Measurements from ENCODE around the gene TMEM106C.

TMEM106C gene

GRCh38 chr12:48017921-48018617 lies 54.7 kb downstream of the TMEM106C start:
- DNase-seq = no peak
